Measurements from ENCODE around the gene STX8. TPM values are rescaled to one million over a fixed set of nuclear protein-coding genes. Genes with fewer than 3 reads are reported as not detected.

The STX8 gene
- total RNA-seq, 1 experiment from 2014 or later, result 50.3 TPM

DNA sequence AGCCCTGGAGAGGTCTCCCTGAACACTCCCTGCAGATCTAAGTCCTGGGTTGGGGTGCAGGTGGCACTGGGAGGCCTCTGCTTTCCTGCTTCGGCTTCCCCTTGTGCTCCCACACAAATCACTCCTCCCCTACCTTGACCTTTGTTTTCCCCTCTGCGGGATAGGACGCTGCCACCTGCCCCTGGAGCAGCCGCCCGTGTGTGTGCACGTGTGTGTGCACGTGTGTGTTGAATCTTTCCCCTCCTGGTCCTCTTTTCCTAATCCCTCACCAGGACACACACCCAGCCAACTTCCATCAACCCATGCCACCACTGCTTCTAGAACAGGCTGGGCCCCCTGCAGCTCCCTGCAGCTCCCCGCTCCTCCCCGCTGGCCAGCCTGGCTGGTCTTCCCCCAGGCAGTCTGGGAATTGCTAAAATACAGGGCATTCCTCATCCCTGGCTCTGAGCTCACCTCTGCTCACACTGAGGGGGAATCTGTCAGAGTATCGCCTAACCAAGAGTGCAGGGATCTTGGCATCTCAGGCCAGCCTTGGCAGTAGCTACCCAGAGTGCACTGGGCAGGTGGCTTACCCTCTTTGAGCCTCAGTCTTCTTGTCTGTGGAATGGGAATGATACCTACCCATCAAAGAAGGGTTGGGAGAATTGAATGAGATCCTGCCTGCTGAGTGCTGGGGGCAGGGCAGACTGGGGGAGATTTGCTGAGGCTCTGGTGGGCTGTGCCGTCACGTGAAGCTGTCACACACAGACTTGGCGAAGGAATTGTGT, 355.8 kb downstream of the STX8 start:
- CTCF ChIA-PET, result no interaction called here
- intact Hi-C loops (cut with micrococcal nuclease; ENCODE audit: unreplicated experiment) (no loop called here), in situ Hi-C loops (cut with HindIII; ENCODE audit: low pct_unique_long_range_greater_than_20kb, low sequenced_read_pairs) (no loop called here)
- TF ChIP-seq TCF7L2 (IDR thresholded peaks at IDR 0.05; ENCODE audit: low read depth, low read length), result no peak
- TF ChIP-seq, protein P1, sequence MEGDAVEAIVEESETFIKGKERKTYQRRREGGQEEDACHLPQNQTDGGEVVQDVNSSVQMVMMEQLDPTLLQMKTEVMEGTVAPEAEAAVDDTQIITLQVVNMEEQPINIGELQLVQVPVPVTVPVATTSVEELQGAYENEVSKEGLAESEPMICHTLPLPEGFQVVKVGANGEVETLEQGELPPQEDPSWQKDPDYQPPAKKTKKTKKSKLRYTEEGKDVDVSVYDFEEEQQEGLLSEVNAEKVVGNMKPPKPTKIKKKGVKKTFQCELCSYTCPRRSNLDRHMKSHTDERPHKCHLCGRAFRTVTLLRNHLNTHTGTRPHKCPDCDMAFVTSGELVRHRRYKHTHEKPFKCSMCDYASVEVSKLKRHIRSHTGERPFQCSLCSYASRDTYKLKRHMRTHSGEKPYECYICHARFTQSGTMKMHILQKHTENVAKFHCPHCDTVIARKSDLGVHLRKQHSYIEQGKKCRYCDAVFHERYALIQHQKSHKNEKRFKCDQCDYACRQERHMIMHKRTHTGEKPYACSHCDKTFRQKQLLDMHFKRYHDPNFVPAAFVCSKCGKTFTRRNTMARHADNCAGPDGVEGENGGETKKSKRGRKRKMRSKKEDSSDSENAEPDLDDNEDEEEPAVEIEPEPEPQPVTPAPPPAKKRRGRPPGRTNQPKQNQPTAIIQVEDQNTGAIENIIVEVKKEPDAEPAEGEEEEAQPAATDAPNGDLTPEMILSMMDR (IDR thresholded peaks at IDR 0.05), result no peak
- no peak for TF ChIP-seq SIN3A (IDR thresholded peaks at IDR 0.05; ENCODE audit: borderline replicate concordance, insufficient read depth, low read depth, low read length)
- no peak for TF ChIP-seq POLR2AphosphoS5 (IDR thresholded peaks at IDR 0.05; ENCODE audit: low read depth, low read length)
- TF ChIP-seq, protein P2, sequence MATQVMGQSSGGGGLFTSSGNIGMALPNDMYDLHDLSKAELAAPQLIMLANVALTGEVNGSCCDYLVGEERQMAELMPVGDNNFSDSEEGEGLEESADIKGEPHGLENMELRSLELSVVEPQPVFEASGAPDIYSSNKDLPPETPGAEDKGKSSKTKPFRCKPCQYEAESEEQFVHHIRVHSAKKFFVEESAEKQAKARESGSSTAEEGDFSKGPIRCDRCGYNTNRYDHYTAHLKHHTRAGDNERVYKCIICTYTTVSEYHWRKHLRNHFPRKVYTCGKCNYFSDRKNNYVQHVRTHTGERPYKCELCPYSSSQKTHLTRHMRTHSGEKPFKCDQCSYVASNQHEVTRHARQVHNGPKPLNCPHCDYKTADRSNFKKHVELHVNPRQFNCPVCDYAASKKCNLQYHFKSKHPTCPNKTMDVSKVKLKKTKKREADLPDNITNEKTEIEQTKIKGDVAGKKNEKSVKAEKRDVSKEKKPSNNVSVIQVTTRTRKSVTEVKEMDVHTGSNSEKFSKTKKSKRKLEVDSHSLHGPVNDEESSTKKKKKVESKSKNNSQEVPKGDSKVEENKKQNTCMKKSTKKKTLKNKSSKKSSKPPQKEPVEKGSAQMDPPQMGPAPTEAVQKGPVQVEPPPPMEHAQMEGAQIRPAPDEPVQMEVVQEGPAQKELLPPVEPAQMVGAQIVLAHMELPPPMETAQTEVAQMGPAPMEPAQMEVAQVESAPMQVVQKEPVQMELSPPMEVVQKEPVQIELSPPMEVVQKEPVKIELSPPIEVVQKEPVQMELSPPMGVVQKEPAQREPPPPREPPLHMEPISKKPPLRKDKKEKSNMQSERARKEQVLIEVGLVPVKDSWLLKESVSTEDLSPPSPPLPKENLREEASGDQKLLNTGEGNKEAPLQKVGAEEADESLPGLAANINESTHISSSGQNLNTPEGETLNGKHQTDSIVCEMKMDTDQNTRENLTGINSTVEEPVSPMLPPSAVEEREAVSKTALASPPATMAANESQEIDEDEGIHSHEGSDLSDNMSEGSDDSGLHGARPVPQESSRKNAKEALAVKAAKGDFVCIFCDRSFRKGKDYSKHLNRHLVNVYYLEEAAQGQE (IDR thresholded peaks at IDR 0.05; ENCODE audit: insufficient read depth in 1 of 2, low read depth in 2 of 2, low read length in 1 of 2), result no peak
- Histone ChIP-seq H3K27me3 (ENCODE audit: control insufficient read depth, insufficient read depth, low read length) (no peaks in the 10 kb centered on the region), H3K4me3 (ENCODE audit: low read depth in 2 of 2, low read length in 2 of 2) (no peak overlapping the region), H3K4me1 (ENCODE audit: control insufficient read depth, insufficient read depth, low read length) (no peaks in the 10 kb centered on the region), H3K9me3 (ENCODE audit: control insufficient read depth, insufficient read depth, low read depth, low read length) (peaks cover 3% of the 10 kb centered on the region; the same call in 1 of the 2 replicates), H3K27ac (ENCODE audit: low read length) (no peak overlapping the region), H3K36me3 (ENCODE audit: control insufficient read depth, insufficient read depth, low read length) (no peaks in the 10 kb centered on the region)
- no TSS peak for BruUV-seq (replicated peaks)
- no peak for ATAC-seq
- DNase-seq (ENCODE audit: low read depth, low spot score), result no peak
- POLR2A ChIA-PET, result no interaction called here

DNA sequence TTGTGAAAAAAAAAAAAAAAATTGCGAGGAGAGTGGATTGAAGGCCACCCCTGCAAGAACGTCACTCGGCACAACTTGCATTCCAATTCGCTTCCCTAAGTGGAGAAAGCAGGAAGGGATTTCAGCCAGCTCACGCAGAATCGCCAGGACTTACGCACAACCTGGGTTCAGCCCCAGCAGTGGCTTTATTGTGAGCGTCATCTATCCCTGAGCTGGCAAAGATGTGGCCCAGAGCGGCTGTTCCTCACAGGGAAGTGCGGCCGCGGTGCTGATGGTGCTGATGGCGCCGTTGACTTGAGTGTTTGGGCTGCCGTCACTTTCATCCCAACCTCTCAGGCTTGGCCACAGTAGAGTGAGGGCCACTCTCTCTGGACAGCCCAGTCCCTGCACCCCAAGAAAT, 356.7 kb downstream of the STX8 start:
- Histone ChIP-seq H3K4me3 (ENCODE audit: low read depth in 2 of 2, low read length in 2 of 2) (no peak overlapping the region), H3K36me3 (ENCODE audit: control insufficient read depth, insufficient read depth, low read length) (no peaks in the 10 kb centered on the region), H3K27me3 (ENCODE audit: control insufficient read depth, insufficient read depth, low read length) (no peaks in the 10 kb centered on the region), H3K27ac (ENCODE audit: low read length) (no peak overlapping the region), H3K4me1 (ENCODE audit: control insufficient read depth, insufficient read depth, low read length) (no peaks in the 10 kb centered on the region), H3K9me3 (ENCODE audit: control insufficient read depth, insufficient read depth, low read depth, low read length) (peaks cover 3% of the 10 kb centered on the region; the same call in 1 of the 2 replicates)
- intact Hi-C loops (cut with micrococcal nuclease; ENCODE audit: unreplicated experiment) (no loop called here), in situ Hi-C loops (cut with HindIII; ENCODE audit: low pct_unique_long_range_greater_than_20kb, low sequenced_read_pairs) (no loop called here)
- CTCF ChIA-PET, result no interaction called here
- TF ChIP-seq SIN3A (IDR thresholded peaks at IDR 0.05; ENCODE audit: borderline replicate concordance, insufficient read depth, low read depth, low read length) (no peak), POLR2AphosphoS5 (IDR thresholded peaks at IDR 0.05; ENCODE audit: low read depth, low read length) (no peak), TCF7L2 (IDR thresholded peaks at IDR 0.05; ENCODE audit: low read depth, low read length) (no peak)
- TF ChIP-seq, protein P1 (IDR thresholded peaks at IDR 0.05), result no peak
- BruUV-seq (replicated peaks), result no TSS peak
- no peak for DNase-seq (ENCODE audit: low read depth, low spot score)
- POLR2A ChIA-PET, result no interaction called here
- ATAC-seq, result no peak
